Ectodermal cell (in vitro differentiated cells): ENCODE measurements around the gene CHURC1.

Source experiments
- H3K27ac ChIP-seq: 2 replicates; pipeline ENCODE4 v1.7.0; 2013; ENCODE audit warnings: mild to moderate bottlenecking, low read depth, low read length; ENCODE audit not compliant: insufficient read depth, poor library complexity, severe bottlenecking
- H3K27me3 ChIP-seq: 2 replicates; pipeline ENCODE4 v1.7.0; 2013; ENCODE audit warnings: mild to moderate bottlenecking, low read length; ENCODE audit not compliant: insufficient read depth, control insufficient read depth, poor library complexity, severe bottlenecking
- H3K36me3 ChIP-seq: one replicate; pipeline ENCODE4 v1.7.0; 2013; ENCODE audit warnings: low read length; ENCODE audit not compliant: control insufficient read depth, insufficient read depth
- H3K4me1 ChIP-seq: one replicate; pipeline ENCODE4 v1.7.0; 2013; ENCODE audit warnings: low read length; ENCODE audit not compliant: control insufficient read depth, insufficient read depth
- H3K4me3 ChIP-seq: 2 replicates; pipeline ENCODE4 v1.7.0; 2013; ENCODE audit warnings: low read depth, low read length, control low read depth; ENCODE audit not compliant: insufficient read depth
- H3K9me3 ChIP-seq: 2 replicates; pipeline ENCODE4 v1.7.0; 2013; ENCODE audit warnings: mild to moderate bottlenecking, low read length, moderate library complexity; ENCODE audit not compliant: control insufficient read depth
- WGBS, 2 experiments: methylation state at CpG; one replicate each; pipeline ENCODE4 v1.1.7; 2013; ENCODE audit warnings: missing lambda C conversion rate in 2 of 2; 5-methylcytosine and 5-hydroxymethylcytosine counted together

Gene CHURC1

DNA sequence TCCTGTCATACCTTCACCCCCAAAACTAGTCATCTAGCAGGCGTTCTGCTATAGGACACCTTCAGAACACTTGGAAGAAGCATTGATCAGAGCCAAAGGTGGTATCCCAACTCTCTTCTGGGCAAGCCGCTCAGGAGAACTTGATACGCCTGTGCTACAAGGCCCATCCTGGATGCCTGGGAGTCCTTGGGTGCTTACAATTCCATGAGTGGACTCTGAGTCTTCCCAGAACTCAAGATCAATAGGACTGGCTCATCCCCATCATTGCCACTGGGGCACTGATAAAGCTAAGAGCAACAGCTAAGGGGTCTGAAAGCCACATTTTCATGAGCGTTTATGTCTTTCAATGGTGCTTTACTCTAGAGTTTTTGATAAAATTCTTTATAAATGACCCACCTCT, 36.4 kb upstream of the CHURC1 start:
- no peaks in the 10 kb centered on the region for H3K4me1 ChIP-seq
- H3K27ac ChIP-seq = no peak overlapping the region
- peaks cover 68% of the 10 kb centered on the region for H3K27me3 ChIP-seq
- no peak overlapping the region for H3K4me3 ChIP-seq
- H3K9me3 ChIP-seq = no peaks in the 10 kb centered on the region
- 94 to 95% methylated on average over 4 of the region's 4 CpGs for WGBS, 2 experiments
- H3K36me3 ChIP-seq = no peaks in the 10 kb centered on the region

DNA sequence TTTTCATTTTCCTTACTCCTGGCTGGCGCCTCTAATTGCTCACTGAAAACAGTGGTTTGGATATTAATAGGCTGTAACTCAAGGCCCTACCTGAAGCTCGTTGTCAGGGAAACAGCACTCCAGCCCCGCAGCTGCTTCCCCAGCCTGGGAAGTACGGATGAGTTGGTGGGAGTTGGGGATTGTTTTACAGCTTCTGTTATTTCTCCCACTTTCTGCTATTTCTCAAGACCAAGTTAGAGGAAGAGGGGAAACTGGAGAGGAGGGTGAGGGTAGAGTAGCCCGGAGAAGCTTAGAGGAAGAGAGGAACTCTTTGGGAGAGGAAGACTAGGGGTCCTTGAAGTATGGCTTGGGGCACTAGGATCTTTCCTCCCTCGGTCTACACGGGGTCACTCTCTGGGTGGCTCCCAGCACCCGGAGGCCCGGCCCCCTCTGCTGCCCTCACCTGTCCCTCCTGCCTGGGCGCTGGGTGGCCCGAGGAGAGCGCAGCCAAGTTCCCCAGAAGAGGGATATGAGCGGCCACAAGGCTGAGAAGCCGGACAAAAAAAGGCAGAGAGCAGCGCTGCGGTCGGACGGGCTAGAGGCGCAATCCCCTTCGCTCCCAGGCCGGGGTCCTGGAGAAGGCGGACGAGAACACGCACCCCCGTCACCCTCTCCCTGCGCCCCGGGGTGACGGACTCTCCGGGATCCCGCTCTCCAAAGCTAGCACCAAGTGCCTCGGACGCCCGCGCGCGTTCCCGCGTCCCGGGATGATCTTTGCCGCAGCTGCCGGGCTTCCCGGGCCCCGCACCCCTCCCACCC, 35.2 kb upstream of the CHURC1 start:
- WGBS, 2 experiments = 4% methylated on average over 43 of the region's 43 CpGs
- no peaks in the 10 kb centered on the region for H3K36me3 ChIP-seq
- H3K9me3 ChIP-seq = no peaks in the 10 kb centered on the region
- H3K4me3 ChIP-seq = peak overlapping the region; percentile 62
- peaks cover 80% of the 10 kb centered on the region for H3K27me3 ChIP-seq
- H3K4me1 ChIP-seq = no peaks in the 10 kb centered on the region
- no peak overlapping the region for H3K27ac ChIP-seq

- no peaks in the 10 kb centered on the region for H3K9me3 ChIP-seq
- no peak within 1 kb of the TSS for H3K27ac ChIP-seq
- 0% methylated on average over 61 of the region's 61 CpGs for WGBS, 2 experiments
- H3K4me1 ChIP-seq = no peaks in the 10 kb centered on the region
- H3K27me3 ChIP-seq = peaks cover 85% of the 10 kb centered on the region
- H3K4me3 ChIP-seq = peak within 1 kb of the TSS; percentile 62
- no peaks in the 10 kb centered on the region for H3K36me3 ChIP-seq
Measured at GRCh38 chr14:64879635-64880220, 34.5 kb upstream of the CHURC1 start, which contains the start of gene SPTB. Gene SPTB, minus strand, starts transcription at chr14:64879907. Its CDS starts 56,813 bp downstream, at chr14:64823094.

DNA sequence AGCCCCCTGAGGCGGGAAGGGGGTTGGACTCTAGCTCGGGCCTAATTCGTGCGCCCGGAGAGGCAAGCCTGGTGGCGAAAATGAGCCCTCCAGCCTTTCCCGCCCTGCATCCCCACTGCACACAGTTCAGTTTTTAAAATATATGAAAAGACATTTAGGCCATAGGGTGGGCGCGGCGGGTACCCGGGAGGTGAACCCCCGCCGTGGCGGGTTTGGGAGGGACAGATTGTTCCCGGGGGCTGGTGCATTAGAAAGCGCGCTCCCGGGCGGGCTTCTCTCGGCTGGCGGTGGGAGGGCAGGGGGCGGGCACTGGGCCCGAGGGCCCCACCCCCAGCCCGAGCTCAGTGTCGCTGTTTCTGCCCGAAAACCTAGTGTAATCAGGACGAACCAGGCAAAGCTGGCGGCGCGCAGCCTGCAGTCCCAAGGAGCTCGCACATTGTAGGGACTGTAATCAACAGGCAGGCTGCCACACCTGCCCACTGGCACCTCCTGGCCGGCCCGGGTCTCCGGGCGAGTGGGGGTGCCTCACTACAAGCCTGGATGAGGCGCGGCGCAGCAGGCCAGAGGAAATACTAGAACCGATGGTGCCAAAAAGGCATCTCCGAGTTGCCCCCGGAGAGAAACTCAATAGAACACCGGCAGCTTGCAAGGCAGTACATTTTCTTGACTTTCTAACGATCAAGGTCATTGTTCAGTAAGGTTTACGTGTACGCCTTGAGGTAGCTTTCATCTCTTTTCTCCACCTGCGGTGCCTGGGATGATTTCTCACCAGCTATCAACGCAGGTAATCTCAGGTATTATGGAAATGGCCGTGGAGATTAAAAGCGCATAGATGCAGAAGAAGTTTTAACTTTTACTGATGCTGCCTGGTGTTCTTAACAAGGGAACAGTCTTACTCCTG, 33.8 kb upstream of the CHURC1 start:
- Histone ChIP-seq H3K4me3 (peak overlapping the region; percentile 62), H3K36me3 (no peaks in the 10 kb centered on the region), H3K9me3 (no peaks in the 10 kb centered on the region), H3K4me1 (no peaks in the 10 kb centered on the region), H3K27ac (no peak overlapping the region), H3K27me3 (peaks cover 85% of the 10 kb centered on the region)
- WGBS, 2 experiments = 3 to 4% methylated on average over 49 of the region's 49 CpGs

DNA sequence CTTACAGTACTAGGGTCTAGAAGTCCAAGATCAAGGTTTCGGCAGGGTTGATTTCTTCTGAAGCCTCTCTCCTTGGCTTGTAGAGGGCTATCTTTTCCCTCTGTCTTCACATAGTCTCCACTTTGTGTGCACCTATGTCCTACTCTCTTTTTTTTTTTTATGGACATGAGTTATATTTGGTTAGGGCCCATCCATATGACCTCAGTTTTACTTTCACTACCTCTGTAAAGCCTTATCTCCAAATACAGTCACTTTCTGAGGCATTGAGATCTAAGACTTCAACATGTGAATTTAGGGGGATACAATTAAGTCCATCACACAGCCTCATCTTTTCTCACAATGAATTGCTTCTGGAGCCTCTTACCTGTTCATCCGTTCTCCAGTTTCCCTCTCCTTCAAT, 28.7 kb upstream of the CHURC1 start:
- Histone ChIP-seq H3K9me3 (no peaks in the 10 kb centered on the region), H3K27me3 (peaks cover 40% of the 10 kb centered on the region), H3K4me1 (no peaks in the 10 kb centered on the region), H3K4me3 (no peak overlapping the region), H3K27ac (no peak overlapping the region), H3K36me3 (no peaks in the 10 kb centered on the region)
- 90 to 93% methylated on average over 2 of the region's 2 CpGs for WGBS, 2 experiments

DNA sequence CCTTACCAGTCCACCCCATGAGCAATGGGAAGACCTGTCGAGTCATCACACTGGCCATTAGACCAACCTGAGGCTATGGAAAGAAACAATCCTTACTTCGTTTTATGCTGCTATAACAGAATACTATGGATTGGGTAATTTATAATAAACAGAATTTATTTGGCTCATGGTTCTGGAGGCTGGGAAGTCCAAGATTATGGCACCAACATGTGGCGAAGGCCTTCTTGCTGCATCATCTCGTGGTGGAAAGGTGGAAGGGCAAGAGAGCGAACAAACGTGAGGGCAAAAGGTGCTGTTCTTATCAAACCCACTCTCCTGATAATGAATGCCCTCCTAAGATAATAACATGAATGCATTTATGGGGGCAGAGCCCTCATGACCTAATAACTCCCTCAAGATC, 24.9 kb upstream of the CHURC1 start:
- 93 to 98% methylated on average over 6 of the region's 6 CpGs for WGBS, 2 experiments
- no peak overlapping the region for H3K4me3 ChIP-seq

GRCh38 chr14:64891173-64891838, 22.9 kb upstream of the CHURC1 start:
- no peaks in the 10 kb centered on the region for H3K9me3 ChIP-seq
- no peaks in the 10 kb centered on the region for H3K27me3 ChIP-seq
- H3K36me3 ChIP-seq = no peaks in the 10 kb centered on the region
- H3K4me3 ChIP-seq = no peak overlapping the region
- 96 to 98% methylated on average over 3 to 4 of the region's 4 CpGs for WGBS, 2 experiments
- H3K4me1 ChIP-seq = no peaks in the 10 kb centered on the region
- no peak overlapping the region for H3K27ac ChIP-seq

More for the DNA sequence above, 24.9 kb upstream of the CHURC1 start:
- Histone ChIP-seq H3K4me1 (no peaks in the 10 kb centered on the region), H3K36me3 (no peaks in the 10 kb centered on the region), H3K9me3 (no peaks in the 10 kb centered on the region), H3K27ac (no peak overlapping the region), H3K27me3 (peaks cover 4% of the 10 kb centered on the region)

GRCh38 chr14:64891839-64892375, 22.3 kb upstream of the CHURC1 start:
- H3K9me3 ChIP-seq = no peaks in the 10 kb centered on the region
- no peaks in the 10 kb centered on the region for H3K27me3 ChIP-seq
- 50 to 66% methylated on average over 2 of the region's 2 CpGs for WGBS, 2 experiments
- no peaks in the 10 kb centered on the region for H3K4me1 ChIP-seq
- H3K36me3 ChIP-seq = no peaks in the 10 kb centered on the region
- no peak overlapping the region for H3K4me3 ChIP-seq
- H3K27ac ChIP-seq = no peak overlapping the region

DNA sequence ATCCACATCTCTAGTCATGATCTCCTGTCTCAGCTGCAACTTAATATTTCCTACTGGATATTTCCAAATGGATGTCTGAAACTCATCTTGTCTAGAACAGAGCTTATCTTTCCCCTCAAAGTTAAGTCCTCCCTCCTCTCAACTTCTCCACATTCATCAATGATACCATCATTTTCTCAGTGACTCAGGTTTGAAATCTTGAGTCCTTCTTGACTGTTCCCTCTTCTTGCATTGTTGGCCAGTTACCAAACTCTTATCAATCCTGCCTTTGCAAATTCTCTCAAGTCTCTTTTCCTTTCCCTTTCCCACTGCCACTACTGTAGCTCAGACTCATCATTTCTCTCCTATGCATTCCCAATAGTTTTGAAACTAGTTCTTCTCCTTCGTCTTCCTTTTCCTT, 14.3 kb upstream of the CHURC1 start:
- no peaks in the 10 kb centered on the region for H3K9me3 ChIP-seq
- 100% methylated on average over 1 of the region's 1 CpG; no CpG with 5 or more reads in 1 of the 2 experiments for WGBS, 2 experiments
- no peaks in the 10 kb centered on the region for H3K36me3 ChIP-seq
- no peak overlapping the region for H3K27ac ChIP-seq
- H3K4me3 ChIP-seq = no peak overlapping the region
- no peaks in the 10 kb centered on the region for H3K27me3 ChIP-seq
- H3K4me1 ChIP-seq = no peaks in the 10 kb centered on the region
